Loucy (cell line): ENCODE measurements around the gene GTPBP2.

Source experiments
- EZH2phosphoT487 ChIP-seq: fragments of 200-600 bp; IDR thresholded peaks from 2 replicates; pipeline ENCODE4 v1.6.1; 2018; ENCODE audit warnings: antibody characterized with exemption, mild to moderate bottlenecking, moderate library complexity, borderline replicate concordance
- TF ChIP-seq, protein P1 (sequence below): fragments of 200-600 bp; sonication (generic); conservative IDR thresholded peaks from 2 replicates; pipeline ENCODE4 v1.5.1; 2014; ENCODE audit warnings: mild to moderate bottlenecking, antibody characterized with exemption, low read length

DNA sequence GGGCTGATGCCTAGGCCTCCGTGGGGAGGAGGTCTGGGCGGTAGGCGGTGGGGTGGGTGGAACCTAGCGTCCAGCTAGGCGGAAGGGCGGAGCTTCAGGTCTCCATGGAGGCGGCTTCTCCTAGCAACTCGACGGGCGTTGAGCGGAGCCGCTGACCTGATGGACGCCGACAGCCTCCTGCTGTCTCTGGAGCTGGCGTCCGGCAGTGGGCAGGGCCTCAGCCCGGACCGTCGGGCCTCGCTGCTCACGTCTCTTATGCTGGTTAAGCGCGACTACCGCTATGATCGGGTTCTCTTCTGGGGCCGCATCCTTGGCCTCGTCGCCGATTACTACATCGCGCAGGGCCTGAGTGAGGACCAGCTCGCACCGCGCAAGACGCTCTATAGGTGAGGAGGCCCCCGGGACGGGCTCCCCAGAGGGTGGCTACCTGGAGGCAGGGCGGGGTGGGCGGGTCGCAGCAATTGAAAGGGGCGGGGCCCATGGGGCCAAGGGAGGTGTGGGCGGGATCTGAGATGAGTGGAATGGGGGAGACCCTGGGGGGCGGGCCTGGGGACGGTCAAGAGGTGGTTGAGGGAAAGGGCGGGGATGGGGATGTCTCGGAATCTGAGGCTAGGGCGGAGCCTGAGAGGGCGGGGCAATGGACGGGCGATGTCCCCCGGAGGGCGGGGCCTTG is 16.0 kb upstream of the GTPBP2 start, which contains the start of gene RSPH9:
- TF ChIP-seq, protein P1, sequence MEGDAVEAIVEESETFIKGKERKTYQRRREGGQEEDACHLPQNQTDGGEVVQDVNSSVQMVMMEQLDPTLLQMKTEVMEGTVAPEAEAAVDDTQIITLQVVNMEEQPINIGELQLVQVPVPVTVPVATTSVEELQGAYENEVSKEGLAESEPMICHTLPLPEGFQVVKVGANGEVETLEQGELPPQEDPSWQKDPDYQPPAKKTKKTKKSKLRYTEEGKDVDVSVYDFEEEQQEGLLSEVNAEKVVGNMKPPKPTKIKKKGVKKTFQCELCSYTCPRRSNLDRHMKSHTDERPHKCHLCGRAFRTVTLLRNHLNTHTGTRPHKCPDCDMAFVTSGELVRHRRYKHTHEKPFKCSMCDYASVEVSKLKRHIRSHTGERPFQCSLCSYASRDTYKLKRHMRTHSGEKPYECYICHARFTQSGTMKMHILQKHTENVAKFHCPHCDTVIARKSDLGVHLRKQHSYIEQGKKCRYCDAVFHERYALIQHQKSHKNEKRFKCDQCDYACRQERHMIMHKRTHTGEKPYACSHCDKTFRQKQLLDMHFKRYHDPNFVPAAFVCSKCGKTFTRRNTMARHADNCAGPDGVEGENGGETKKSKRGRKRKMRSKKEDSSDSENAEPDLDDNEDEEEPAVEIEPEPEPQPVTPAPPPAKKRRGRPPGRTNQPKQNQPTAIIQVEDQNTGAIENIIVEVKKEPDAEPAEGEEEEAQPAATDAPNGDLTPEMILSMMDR: no peak
- TF ChIP-seq EZH2phosphoT487: no peak
